Measurements from ENCODE around the gene WASF2.
"Not testable (repeated sequence)": the region's sequence is repeated elsewhere in the genome, so short reads cannot be mapped to it uniquely, and the experiment has no call there.

Gene WASF2

GRCh38 chr1:27489973-27490741 is at the start of gene WASF2:
WASF2 (minus strand) TSS chr1:27490167; CDS start chr1:27428890, 61,277 bp downstream.
- DNase-seq (ENCODE audit: low read depth) = peak; percentile 95

GRCh38 chr1:27538793-27539192 is 48.8 kb upstream of the WASF2 start:
- no peak for DNase-seq (ENCODE audit: low read depth)

- DNase-seq (ENCODE audit: low read depth) = not testable (repeated sequence)
Observed at GRCh38 chr1:27538305-27538676, 48.3 kb upstream of the WASF2 start.

- DNase-seq (ENCODE audit: low read depth) = no peak
Observed at GRCh38 chr1:27536767-27537166, 46.8 kb upstream of the WASF2 start.

- DNase-seq (ENCODE audit: low read depth) = no peak
Observed at GRCh38 chr1:27536010-27536757, 46.2 kb upstream of the WASF2 start.

GRCh38 chr1:27535386-27535785 is 45.4 kb upstream of the WASF2 start:
- no peak for DNase-seq (ENCODE audit: low read depth)

GRCh38 chr1:27531959-27532685 is 42.2 kb upstream of the WASF2 start:
- no peak for DNase-seq (ENCODE audit: low read depth)

- no peak for DNase-seq (ENCODE audit: low read depth)
Observed at GRCh38 chr1:27530192-27530591, 40.2 kb upstream of the WASF2 start.

GRCh38 chr1:27529704-27530018 is 39.7 kb upstream of the WASF2 start:
- no peak for DNase-seq (ENCODE audit: low read depth)

GRCh38 chr1:27528818-27529703 is 39.1 kb upstream of the WASF2 start:
- no peak for DNase-seq (ENCODE audit: low read depth)

- no peak for DNase-seq (ENCODE audit: low read depth)
Observed at GRCh38 chr1:27527890-27528817, 38.2 kb upstream of the WASF2 start.

- no peak for DNase-seq (ENCODE audit: low read depth)
Observed at GRCh38 chr1:27527223-27527889, 37.4 kb upstream of the WASF2 start.

GRCh38 chr1:27526569-27527222 is 36.7 kb upstream of the WASF2 start:
- no peak for DNase-seq (ENCODE audit: low read depth)

GRCh38 chr1:27525296-27526272 is 35.6 kb upstream of the WASF2 start:
- DNase-seq (ENCODE audit: low read depth) = no peak

- DNase-seq (ENCODE audit: low read depth) = no peak
Observed at GRCh38 chr1:27523337-27524020, 33.5 kb upstream of the WASF2 start.

- no peak for DNase-seq (ENCODE audit: low read depth)
Observed at GRCh38 chr1:27522432-27523336, 32.7 kb upstream of the WASF2 start.
